GM12878 (cell line): Measurements from ENCODE around the gene MAP3K1. TPM values are rescaled to one million over a fixed set of nuclear protein-coding genes. Genes with fewer than 3 reads are reported as not detected.

ENCODE experiments used
- ATAC-seq: fragments of 200-7000 bp; cut with Tn5 transposase; 3 replicates; pipeline ENCODE4 v1.9.1; 2020; ENCODE audit warnings: mild to moderate bottlenecking, moderate library complexity
- BruUV-seq: library from RNA; stranded (reverse); fragments of 400-500 nt; replicated peaks from 2 replicates; lab custom pipeline; 2021; lab: Mats Ljungman, UMichigan
- CTCF ChIA-PET: fragments of 300-600 bp; sonication (Branson Sonifier 250); formaldehyde crosslinking; extraction: SDS; loops from one replicate; lab custom pipeline; 2021; ENCODE audit warnings: inconsistent platforms; lab: Yijun Ruan, JAX
- POLR2A ChIA-PET: fragments of 350-600 bp; formaldehyde crosslinking; extraction: SDS; loops from one replicate; lab custom pipeline; 2021; ENCODE audit warnings: inconsistent platforms; lab: Charles Lee
- RAD21 ChIA-PET: fragments of 300-600 bp; sonication (Branson Sonifier 250); formaldehyde crosslinking; loops from one replicate; lab custom pipeline; 2023; ENCODE audit warnings: antibody characterized with exemption; ENCODE audit not compliant: unreplicated experiment; lab: Charles Lee
- SMC1A ChIA-PET: fragments of 300-600 bp; sonication (Branson Sonifier 250); formaldehyde crosslinking; loops from one replicate; lab custom pipeline; 2023; ENCODE audit not compliant: unreplicated experiment, uncharacterized antibody; lab: Charles Lee
- DNase-seq: peaks from one replicate; pipeline ENCODE4 v3.0.0-alpha.2; 2011; ENCODE audit warnings: low read depth, low spot score
- FAIRE-seq: peaks from 3 replicates; lab custom pipeline; 2011; peaks lifted over from hg19 to GRCh38; lab: Jason Lieb, UNC
- H2AFZ ChIP-seq: 2 replicates; pipeline ENCODE4 v1.6.0; 2011; ENCODE audit warnings: low read depth, low read length, control low read depth; ENCODE audit not compliant: control insufficient read depth
- H3K27ac ChIP-seq: 2 replicates; pipeline ENCODE4 v1.5.1; 2011; ENCODE audit warnings: control low read depth; ENCODE audit not compliant: control insufficient read depth, insufficient read depth
- H3K27me3 ChIP-seq, 2 experiments: replicated peaks in 1 of 2; 2 replicates each; pipeline versions ENCODE4 v1.6.0 to v1.6.1; 2011; ENCODE audit warnings: low read length in 1 of 2; ENCODE audit not compliant: control insufficient read depth in 2 of 2, insufficient read depth in 2 of 2
- H3K36me3 ChIP-seq, 2 experiments: 2 replicates each; pipeline ENCODE4 v1.5.1; 2011; ENCODE audit warnings: low read length in 1 of 2; ENCODE audit not compliant: control insufficient read depth in 2 of 2, insufficient read depth in 2 of 2
- H3K4me1 ChIP-seq: 2 replicates; pipeline ENCODE4 v1.6.1; 2011; ENCODE audit warnings: mild to moderate bottlenecking, low read length, moderate library complexity, mixed read lengths; ENCODE audit not compliant: control insufficient read depth, insufficient read depth
- H3K4me2 ChIP-seq: 2 replicates; pipeline ENCODE4 v1.6.0; 2011; ENCODE audit warnings: control low read depth; ENCODE audit not compliant: control insufficient read depth, insufficient read depth
- H3K4me3 ChIP-seq: fragments of 200-600 bp; sonication (generic); 2 replicates; pipeline ENCODE4 v1.5.1; 2016
- H3K79me2 ChIP-seq: 2 replicates; pipeline ENCODE4 v1.6.0; 2011; ENCODE audit warnings: low read length; ENCODE audit not compliant: control insufficient read depth, insufficient read depth
- H3K9ac ChIP-seq: 2 replicates; pipeline ENCODE4 v1.8.0; 2011; ENCODE audit warnings: low read length, control low read depth, mixed read lengths; ENCODE audit not compliant: control insufficient read depth, insufficient read depth
- H3K9me3 ChIP-seq: replicated peaks from 3 replicates; pipeline ENCODE4 v1.5.1; 2011; ENCODE audit warnings: mild to moderate bottlenecking, low read length; ENCODE audit not compliant: control insufficient read depth, insufficient read depth
- H4K20me1 ChIP-seq: 2 replicates; pipeline ENCODE4 v1.6.0; 2011; ENCODE audit not compliant: control insufficient read depth, insufficient read depth
- EED ChIP-seq: sonication (generic); IDR thresholded peaks from 2 replicates; pipeline ENCODE4 v1.6.1; 2016; ENCODE audit warnings: antibody characterized with exemption, low read depth
- EZH2 ChIP-seq: IDR thresholded peaks from 2 replicates; pipeline ENCODE4 v1.6.1; 2012; ENCODE audit warnings: low read depth, mild to moderate bottlenecking, control low read depth, inconsistent platforms, low read length, borderline replicate concordance; ENCODE audit not compliant: control insufficient read depth
- FOXM1 ChIP-seq: IDR thresholded peaks from 2 replicates; pipeline ENCODE4 v1.6.1; 2012; ENCODE audit warnings: low read depth, mild to moderate bottlenecking, inconsistent platforms, low read length, moderate library complexity
- RCOR1 ChIP-seq: conservative IDR thresholded peaks from 2 replicates; pipeline ENCODE4 v1.6.1; 2012; ENCODE audit warnings: low read depth, low read length, improper control_type of control experiment
- RUNX3 ChIP-seq: IDR thresholded peaks from 2 replicates; pipeline ENCODE4 v1.6.1; 2012; ENCODE audit warnings: low read length, inconsistent platforms
- ZBTB4 ChIP-seq: fragments of 450-650 bp; formaldehyde crosslinking; IDR thresholded peaks from 2 replicates; pipeline ENCODE4 v1.4.0; 2022; ENCODE audit warnings: mild to moderate bottlenecking, moderate library complexity
- in situ Hi-C: fragments of 300-500 bp; cut with MboI; formaldehyde crosslinking; loops from 9 replicates; pipeline ENCODE4 v1.14.3; 2018; ENCODE audit warnings: mixed read lengths
- intact Hi-C: fragments of 100-400 bp; cut with micrococcal nuclease; formaldehyde crosslinking; loops from one replicate; pipeline ENCODE4 v1.14.2; 2022; ENCODE audit not compliant: unreplicated experiment
- polyA plus RNA-seq, 11 experiments: library from polyadenylated mRNA; depleted of rRNA in 4 of 11; unstranded in 6 of 11; stranded (reverse) in 5 of 11; fragments of >200 nt; fragmentation: Nextera tagmentation in 4 of 11; fragmentation: Illumina TruSeq in 1 of 11; extraction: Ambion mirVana in 4 of 11; extraction: Trizol in 1 of 11; gene quantifications; 1 replicate in 1 of 11; 2 replicates in 10 of 11; pipeline versions ENCODE4 v1.2.1 to v1.2.3, GENCODE V29; 2011 to 2016; ENCODE audit warnings: inconsistent platforms in 2 of 11, missing spikeins in 2 of 11, low read depth in 1 of 11
- total RNA-seq, 4 experiments: library from RNA; depleted of rRNA in 3 of 4; stranded (reverse); fragments of >200 nt in 3 of 4; fragmentation: Illumina TruSeq in 1 of 4; extraction: Trizol in 1 of 4; gene quantifications; 2 replicates each; pipeline versions ENCODE4 v1.2.1 to v1.2.3, GENCODE V29; 2013 to 2021
- TF ChIP-seq, protein P1 (sequence below): fragments of 450-650 bp; IDR thresholded peaks from 2 replicates; pipeline ENCODE4 v1.6.1; 2017; ENCODE audit warnings: mild to moderate bottlenecking, moderate library complexity

MAP3K1 gene
- total and polyA plus RNA-seq, 10 of the 15 experiments (the other 5 are each of a cell fraction or from before 2014, with no cell fraction given) = 7.5 to 24.6 (median 12.6) TPM

DNA sequence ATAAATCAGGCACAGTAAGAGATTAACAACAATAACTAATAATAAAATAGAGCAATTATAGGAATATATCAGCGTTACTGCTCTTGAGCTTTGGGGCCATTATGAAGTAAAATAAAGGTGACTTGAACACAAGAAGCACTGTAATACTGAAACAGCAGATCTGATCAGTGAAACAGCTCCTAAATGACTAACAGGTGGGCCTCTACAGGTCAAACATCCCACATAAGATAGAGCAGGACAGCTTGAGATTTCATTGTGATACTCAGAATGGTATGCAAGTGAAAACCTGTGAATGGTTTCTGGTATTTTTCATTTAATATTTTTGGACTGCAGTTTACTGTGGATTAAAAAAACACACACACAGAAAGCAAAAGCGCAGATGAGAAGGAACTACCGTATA is 24.0 kb upstream of the MAP3K1 start (continued):
- TF ChIP-seq FOXM1 = 0 out of 2 replicates have a peak, but pooled peaks have one; percentile 43
- TF ChIP-seq EED = 0 out of 2 replicates have a peak, but pooled peaks have one; percentile 32
- peak; percentile 60 for TF ChIP-seq RUNX3

DNA sequence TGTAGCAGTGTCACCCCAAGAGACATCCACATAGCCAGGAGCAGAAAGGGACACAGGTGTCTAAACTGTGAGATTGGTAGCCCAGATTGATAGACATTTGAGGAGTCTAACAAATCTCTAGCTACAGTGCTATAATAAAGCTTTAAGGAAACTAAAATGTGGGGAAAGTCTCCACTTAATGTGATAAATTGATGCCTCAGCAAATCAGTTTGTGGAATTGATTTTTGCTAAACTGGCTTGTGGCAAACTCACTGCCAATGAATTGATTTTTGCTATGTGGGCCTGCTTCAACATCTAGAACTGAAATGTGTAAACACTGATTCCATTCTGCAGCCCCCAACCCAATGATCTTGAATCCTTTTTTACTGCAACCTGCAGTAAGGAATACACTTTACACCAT is 16.8 kb upstream of the MAP3K1 start:
- Histone ChIP-seq H3K36me3 (no peaks in the 10 kb centered on the region), H4K20me1 (no peaks in the 10 kb centered on the region), H3K79me2 (no peaks in the 10 kb centered on the region), H3K4me2 (no peak overlapping the region), H3K9ac (no peak overlapping the region), H3K4me3 (no peak overlapping the region), H2AFZ (no peak overlapping the region), H3K27ac (no peak overlapping the region), H3K4me1 (no peaks in the 10 kb centered on the region), H3K27me3 (no peaks in the 10 kb centered on the region), H3K9me3 (no peaks in the 10 kb centered on the region)
- intact Hi-C loops = no loop called here
- DNase-seq (no peak), ATAC-seq (no peak), FAIRE-seq (no peak)
- ChIA-PET RAD21 (no interaction called here), POLR2A (no interaction called here), CTCF (no interaction called here), SMC1A (no interaction called here)
- TF ChIP-seq, protein P1, sequence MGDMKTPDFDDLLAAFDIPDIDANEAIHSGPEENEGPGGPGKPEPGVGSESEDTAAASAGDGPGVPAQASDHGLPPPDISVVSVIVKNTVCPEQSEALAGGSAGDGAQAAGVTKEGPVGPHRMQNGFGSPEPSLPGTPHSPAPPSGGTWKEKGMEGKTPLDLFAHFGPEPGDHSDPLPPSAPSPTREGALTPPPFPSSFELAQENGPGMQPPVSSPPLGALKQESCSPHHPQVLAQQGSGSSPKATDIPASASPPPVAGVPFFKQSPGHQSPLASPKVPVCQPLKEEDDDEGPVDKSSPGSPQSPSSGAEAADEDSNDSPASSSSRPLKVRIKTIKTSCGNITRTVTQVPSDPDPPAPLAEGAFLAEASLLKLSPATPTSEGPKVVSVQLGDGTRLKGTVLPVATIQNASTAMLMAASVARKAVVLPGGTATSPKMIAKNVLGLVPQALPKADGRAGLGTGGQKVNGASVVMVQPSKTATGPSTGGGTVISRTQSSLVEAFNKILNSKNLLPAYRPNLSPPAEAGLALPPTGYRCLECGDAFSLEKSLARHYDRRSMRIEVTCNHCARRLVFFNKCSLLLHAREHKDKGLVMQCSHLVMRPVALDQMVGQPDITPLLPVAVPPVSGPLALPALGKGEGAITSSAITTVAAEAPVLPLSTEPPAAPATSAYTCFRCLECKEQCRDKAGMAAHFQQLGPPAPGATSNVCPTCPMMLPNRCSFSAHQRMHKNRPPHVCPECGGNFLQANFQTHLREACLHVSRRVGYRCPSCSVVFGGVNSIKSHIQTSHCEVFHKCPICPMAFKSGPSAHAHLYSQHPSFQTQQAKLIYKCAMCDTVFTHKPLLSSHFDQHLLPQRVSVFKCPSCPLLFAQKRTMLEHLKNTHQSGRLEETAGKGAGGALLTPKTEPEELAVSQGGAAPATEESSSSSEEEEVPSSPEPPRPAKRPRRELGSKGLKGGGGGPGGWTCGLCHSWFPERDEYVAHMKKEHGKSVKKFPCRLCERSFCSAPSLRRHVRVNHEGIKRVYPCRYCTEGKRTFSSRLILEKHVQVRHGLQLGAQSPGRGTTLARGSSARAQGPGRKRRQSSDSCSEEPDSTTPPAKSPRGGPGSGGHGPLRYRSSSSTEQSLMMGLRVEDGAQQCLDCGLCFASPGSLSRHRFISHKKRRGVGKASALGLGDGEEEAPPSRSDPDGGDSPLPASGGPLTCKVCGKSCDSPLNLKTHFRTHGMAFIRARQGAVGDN = no peak
- TF ChIP-seq EZH2 (no peak), RCOR1 (no peak), ZBTB4 (no peak)
- in situ Hi-C loops = no loop called here
- BruUV-seq = no TSS peak
